Stimulated activated CD8-positive, alpha-beta memory T cell treated with anti-CD3 and anti-CD28 coated beads, Interleukin-7, amount 100 ng/mL, for 24 hours (primary cell): ENCODE results near the gene KRT86.
"Not testable (repeated sequence)": the region's sequence is repeated elsewhere in the genome, so short reads cannot be mapped to it uniquely, and the experiment has no call there.

Source experiments
- DNase-seq: peaks from one replicate; pipeline ENCODE4 v3.0.0-alpha.2; 2020; ENCODE audit warnings: low read depth

The KRT86 gene

DNA sequence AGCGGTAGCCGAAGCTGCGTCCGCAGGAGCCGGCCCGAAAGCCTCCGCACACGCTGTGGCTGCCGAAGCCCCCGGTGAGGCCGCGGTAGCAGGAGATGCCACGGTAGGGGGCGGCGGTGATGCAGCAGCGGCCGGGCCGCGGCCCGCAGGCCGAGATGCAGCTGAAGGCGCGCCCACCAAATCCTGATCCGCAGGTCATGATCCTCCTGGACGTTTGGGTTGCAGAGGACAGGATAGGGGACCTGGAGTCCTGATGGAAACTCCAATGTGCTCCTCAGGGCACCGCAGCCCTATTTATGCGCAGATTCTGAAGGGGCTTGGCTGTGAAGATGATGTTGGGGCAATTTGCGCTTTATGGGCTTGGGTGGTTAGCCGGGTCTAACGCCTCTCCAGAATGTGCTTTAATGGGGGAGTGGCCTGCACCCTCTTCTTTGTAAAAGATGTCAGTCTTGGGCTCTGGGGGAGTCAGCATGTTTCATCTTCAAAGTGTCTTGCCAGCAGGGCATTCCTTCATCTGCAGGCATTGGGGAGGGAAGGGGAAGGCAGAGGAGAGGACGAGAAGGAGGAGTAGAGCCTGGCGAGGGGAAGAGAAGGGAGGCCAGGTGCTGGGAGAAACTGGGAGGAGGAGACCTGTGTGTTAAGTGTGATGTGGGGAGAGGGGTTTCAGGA, 17.0 kb downstream of the KRT86 start, which contains the start of gene KRT81:
KRT81 (minus strand) TSS at position 268 of the 669 bp plus-strand sequence; CDS start at position 199, 69 bp downstream.
- no peak for DNase-seq

DNA sequence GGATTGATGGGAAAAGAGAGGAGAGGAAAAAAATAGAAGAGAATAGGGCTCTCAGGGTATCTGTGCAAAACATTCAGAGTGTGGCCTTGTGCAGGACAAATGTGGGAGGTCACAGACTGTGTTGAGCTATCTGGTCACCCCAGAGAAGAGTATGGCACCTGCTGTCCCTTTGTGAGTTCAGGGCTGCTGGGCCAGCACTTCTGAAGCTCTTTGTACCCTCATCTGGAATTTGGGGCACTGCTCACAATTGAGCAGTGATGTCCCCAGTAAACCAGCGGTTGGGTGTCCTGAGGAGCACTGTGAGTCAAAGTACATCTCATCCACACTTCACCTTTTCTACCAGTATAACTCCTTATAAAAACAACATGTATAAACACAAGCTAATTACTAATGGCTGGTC, 19.5 kb downstream of the KRT86 start:
- no peak for DNase-seq

DNA sequence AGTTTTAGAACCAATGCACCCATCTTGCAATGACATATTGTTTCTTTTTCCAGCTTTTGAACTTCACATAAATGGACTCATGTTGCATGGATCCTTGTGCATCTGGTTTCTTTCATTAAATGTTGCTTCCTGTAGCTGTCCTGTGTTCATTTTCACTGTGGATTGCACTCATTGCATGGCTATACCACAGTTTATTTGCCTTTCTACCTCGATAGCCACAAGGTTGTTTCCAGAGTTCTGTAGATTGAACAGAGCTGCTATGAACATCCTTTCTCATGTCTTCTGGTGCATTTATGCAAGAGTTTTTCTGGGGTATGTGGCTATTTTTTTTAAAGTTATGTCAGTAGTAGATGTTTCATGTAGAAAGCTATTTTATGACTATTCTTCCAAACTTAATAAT, 20.4 kb downstream of the KRT86 start:
- no peak for DNase-seq

DNA sequence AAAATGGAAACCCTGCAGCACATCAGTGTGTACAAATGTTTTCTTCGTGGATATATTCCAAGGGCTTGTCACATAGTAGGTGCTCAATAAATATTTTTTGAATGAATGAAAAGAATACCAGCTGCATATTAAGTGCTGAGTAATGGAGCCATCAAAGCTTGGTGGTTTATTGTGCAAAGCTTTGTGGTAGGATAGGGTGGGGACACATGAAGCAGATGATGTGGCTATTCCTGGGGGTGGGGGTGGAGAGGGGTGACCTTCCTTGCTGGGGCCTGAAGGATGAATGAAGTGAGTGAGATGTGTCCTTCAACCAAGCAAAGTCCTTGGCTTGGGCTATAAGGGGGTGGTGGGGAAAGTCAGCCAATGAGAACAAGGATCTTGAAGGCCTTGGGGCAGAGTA, 21.2 kb downstream of the KRT86 start:
- no peak for DNase-seq

DNA sequence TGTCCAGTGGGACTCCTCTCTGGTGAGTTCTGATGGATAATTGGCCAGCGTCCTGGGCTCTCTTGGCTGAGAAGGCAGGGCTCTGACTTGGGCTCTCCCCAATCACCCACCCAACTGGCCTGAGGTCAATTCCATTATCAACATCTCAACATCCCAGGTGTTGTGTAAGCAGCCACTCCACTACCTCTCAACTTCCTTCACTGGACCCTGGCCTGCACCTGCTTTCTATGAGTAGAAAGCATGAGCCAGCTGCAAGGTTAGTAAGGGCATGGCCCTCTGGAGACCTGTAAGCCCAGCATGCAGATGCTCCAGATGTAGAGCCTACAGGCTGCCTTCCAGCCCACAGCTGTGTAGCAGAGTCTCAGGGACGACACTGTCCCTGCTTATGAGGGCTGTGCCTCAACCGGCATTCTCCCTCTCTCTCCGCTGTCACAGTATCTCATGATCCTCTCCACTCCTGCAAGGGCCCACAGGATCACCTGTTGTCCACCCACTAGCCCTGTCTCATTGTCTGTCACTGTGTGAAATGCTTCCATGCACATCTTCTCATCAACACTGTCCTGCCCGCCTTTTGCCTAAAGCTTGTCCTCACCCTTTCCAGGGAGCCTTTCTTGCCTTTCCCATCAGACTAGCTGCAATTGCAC, 22.2 kb downstream of the KRT86 start:
- DNase-seq: no peak

DNA sequence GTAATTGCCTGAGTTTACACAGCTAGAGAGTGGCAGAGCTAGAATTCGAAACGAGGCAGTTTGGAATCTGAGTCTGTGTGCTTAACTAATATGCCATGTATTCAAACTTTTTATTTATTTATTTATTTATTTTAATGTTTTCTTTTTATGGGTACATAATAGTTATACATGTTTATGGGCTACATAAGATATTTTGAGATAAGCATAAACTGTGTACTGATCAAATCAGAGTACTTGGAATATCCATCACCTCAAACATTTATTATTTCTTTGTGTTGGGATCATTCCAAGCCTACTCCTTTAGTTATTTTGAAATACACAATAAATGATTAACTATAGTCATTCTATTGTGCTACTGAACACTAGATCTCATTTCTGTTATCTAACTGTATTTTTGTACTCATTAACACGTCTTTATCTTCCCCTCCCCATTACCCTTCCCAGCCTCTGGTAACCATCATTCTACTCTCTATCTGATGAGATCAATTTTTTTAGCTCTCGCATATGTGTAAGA, 24.3 kb downstream of the KRT86 start:
- DNase-seq: no peak

DNA sequence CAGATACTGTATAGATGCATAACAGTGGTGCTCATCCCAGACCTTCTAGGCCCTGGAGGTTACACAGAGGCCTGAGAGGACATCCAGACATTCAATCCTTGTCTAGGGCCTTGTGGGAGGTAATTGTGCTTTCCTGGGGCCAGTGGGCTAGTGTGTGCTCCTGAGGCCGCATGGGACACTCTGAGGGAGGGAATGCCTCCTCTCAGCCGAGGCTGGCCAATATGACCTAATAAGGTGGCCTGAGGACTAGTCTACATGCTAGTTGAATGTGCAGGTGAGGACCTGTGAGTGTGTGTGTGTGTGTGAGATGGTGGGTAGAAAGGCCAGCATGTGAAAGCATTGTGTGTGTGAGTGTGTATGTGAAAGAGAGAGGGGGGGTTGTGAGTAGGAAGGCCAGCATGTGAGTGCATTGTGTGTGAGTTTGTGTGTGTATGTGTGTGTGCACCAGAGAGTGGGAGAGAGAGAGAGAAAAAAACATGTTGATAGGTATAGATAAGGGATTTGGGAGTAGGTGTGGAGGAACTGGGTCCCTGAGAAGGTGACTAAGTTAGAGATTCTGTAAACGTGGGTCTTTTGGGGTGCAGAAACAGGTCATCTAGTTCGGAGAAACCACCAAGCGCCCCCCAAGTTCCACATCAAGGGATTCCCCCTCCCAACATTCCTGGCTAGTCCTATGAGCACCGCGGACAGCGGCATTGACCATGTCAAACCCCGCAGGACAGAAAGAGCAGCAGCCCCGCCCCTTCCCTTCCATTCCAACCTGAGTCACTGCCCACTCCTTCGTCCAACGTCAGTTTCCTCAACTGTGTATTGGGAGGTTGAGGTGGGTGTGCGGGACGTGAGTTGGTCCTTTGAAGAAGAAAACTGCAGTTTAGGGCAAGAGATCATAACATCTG, 26.6 kb downstream of the KRT86 start:
- DNase-seq: no peak

DNA sequence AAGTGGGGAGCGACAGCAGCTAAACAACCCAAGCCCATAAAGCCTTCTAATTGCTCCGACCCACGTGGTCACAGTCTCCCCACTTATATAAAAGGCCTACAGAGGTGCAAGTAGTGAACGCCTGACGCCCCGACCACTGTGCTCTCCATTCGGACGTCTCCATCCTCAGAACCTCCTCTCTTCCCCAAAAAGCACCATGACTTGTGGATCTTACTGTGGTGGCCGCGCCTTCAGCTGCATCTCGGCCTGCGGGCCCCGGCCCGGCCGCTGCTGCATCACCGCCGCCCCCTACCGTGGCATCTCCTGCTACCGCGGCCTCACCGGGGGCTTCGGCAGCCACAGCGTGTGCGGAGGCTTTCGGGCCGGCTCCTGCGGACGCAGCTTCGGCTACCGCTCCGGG, 27.3 kb downstream of the KRT86 start:
- not testable (repeated sequence) for DNase-seq

DNA sequence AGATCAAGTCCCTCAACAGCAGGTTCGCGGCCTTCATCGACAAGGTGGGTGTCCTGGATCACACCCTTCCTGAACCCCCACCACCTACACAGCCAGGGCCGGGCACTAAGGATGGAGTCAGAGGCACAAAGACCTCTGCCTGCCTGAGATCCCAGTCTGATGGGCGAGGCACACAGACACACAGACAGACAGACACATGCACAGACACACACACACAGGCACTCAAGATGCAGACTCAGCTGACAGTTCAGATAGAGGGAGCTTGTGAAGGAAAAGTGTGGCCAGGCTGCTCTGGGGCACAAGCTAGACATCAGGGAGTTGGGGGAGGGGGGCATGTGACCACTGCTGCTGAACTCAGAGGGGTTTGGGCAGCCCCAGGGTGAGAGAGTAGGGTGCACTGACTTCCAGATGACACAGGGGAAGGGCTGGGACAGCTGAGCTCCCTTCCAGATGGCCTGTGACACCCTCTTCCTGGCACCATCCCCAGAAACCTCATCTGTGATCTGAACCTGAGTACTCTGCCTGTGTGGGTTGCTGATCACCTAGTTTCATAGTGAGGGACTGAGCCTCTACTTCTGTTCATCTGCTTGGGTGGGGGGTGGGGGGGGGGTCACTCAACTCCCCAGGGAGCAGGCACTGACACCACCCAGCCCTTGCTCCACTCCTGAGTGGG, 27.9 kb downstream of the KRT86 start:
- DNase-seq: not testable (repeated sequence)

DNA sequence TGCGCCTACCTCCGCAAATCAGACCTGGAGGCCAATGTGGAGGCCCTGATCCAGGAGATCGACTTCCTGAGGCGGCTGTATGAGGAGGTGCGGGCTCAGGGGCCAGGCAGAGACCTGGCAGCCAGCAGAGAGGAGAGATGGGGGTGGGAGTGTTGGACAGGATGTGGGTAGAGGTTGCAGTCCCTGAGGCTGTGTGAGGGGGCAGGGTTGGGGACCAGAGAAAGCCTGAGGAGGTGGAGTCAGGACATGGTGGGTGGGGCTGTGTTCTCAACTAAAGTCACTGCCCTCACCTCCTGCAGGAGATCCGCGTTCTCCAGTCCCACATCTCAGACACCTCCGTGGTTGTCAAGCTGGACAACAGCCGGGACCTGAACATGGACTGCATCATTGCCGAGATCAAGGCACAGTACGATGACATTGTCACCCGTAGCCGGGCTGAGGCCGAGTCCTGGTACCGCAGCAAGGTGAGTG, 30.5 kb downstream of the KRT86 start:
- DNase-seq: not testable (repeated sequence)

DNA sequence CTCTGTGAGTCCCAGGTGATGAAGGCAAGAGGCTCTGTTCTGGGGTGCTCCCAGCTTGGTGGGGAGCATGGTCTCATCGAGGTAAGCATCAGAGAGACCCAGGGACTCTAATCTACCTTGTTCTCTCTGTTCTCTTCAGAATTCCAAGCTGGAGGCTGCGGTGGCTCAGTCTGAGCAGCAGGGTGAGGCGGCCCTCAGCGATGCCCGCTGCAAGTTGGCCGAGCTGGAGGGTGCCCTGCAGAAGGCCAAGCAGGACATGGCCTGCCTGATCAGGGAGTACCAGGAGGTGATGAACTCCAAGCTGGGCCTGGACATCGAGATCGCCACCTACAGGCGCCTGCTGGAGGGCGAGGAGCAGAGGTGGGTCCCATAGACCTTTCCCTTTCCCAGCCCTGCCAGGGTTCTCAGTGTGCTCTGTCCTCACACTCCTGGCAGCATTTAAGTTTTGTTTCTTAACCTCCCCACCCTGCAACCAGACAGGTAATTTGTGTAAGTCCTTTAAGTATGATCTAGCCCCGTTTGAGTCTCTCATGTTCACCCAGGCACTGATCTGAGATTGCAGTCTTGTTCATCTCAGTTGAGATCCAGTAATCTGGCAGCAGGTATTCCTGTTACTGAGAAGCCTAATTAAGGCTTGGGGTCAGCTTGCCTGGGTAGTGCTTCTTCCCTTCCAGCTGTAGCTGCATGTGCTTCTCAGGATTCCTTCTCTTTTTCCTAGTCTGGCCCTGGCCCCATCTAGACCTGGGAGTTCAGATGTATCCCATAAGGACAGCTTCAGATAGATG, 31.7 kb downstream of the KRT86 start:
- DNase-seq: no peak

DNA sequence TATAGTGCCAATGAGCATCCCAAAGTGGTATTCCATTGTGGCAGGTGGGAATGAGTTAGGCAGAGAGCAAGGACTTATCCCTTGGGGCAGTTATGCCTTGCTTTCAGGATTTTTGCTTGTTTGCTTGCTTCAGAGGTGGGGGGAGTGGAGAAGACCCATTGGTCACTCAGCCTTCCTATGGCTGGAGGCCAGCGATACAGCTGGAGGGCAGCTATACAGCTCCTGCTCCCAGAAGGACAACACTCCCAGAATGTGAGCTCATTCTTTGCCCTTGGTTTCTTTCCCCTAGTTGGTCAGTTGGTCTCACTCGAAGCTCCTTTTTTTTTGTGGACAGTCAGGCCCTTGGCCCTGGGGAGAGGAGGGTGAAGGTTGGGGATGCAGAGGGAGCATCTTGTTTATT, 32.3 kb downstream of the KRT86 start:
- no peak for DNase-seq

DNA sequence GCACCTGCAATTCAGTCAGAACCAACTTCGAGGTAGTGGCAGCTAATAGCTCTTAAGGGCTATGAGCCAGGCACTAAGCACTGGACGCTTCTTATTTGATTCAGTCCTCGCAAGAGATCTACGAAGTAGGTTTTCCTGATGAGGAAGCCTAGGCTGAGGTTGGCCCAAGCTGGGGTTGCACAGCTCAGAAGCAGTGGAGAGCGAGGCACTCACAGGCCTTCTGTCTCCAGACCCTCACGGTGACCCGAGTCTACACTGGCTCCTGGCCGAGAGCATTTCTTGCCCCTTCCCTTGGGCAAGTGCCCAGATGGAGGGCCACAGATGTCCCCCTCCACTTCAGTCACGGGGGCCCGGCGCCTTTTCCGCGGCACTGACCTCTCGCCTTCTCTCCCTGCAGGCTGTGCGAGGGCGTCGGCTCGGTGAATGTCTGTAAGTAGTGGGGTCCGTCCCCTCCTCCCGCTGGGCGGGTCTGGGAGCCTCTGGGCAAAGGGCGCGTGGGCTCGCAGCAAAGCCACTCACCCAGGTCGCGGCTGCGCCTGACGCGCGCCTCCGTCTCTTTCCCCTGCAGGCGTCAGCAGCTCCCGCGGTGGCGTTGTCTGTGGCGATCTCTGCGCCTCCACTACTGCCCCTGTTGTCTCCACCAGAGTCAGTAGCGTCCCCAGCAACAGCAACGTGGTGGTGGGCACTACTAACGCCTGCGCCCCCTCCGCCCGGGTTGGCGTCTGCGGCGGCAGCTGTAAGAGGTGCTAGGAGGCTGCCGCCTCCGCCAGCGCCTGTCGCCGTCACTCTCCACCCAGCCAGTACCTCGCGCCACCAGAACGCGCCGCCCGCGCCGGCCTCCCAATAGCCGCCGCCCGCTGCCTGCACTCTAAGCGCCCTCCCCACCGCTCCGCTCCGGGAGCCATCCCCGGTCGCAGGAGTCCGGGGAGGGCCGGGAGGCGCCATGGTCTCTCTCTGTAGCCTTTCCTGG, 33.7 kb downstream of the KRT86 start:
- no peak for DNase-seq

DNA sequence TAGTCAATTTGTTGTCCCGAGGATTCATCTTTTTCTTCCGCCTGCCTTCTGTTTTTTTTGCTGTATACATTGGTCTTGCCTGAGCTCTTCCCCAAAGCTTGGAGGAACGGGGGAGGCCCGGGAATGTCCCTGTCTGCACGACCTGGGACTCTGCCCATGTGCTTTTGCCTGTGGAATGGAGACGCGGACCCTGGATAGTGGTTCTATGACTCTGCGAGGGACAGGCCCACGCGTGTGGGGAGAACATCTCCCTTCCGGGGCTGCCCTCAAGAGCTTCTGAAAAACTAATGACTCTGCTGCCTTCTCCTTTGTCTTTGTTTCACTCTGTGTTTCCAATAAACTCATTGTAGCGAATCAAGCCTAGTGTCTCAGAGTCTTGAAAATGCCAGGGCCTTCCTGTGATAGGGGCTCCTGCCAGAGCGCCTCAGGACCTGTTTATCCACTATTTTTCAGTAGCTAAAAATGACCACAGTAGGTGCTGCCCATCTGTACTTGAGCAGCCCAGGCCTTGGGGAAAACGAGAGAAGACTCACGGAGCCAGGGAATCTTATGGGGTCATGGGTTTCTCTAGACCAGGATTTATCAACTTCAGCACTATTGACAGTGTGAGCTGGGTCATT, 34.5 kb downstream of the KRT86 start:
- no peak for DNase-seq

DNA sequence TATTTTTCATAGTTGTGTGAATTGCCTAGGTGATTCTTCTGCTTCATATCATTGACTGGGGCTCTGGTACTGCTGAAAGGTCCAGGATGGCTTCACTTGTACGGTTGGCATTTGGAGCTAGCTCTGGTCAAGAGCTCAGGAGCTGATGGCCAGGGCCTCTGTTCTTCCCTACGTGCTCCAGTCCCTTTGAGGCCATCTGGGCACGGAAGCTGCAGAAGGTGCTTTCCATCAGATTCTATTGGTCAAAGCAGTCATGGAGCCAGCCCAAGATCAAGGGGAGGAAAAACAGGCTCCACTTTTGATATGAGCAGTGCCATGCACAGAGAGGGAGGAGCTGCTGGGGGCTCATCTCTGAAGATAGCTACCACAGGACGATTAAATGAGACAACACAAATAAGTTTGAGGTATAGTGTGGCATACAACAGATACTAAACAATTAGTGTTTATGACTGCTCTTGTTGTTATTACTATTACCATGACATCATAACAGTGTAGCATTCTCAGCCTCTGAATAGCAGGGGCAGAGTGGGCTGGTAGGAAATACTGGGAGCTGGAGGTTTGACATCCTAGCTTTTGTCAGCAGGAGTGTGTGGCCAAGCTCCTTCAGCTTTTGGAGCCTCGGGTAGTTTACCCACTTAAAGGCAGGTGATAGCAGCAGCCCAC, 36.3 kb downstream of the KRT86 start:
- no peak for DNase-seq

DNA sequence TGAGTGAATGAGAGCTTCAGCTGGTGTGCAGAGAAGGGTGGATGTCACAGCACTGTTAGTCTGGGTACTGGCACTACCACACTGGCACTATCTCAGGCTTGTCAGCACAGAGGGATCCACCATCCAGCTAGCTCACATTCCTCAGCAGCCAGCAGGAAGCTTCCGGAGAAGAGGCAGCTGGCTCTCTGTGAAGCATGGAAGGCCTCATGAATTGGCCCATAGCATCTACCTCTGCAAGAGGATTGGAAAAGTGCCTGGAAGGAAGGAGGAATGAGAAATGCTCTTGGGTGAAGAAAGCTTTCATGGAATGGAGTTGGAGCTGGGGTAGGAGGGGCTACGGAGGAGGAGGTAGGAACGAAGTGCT, 36.8 kb downstream of the KRT86 start:
- no peak for DNase-seq

DNA sequence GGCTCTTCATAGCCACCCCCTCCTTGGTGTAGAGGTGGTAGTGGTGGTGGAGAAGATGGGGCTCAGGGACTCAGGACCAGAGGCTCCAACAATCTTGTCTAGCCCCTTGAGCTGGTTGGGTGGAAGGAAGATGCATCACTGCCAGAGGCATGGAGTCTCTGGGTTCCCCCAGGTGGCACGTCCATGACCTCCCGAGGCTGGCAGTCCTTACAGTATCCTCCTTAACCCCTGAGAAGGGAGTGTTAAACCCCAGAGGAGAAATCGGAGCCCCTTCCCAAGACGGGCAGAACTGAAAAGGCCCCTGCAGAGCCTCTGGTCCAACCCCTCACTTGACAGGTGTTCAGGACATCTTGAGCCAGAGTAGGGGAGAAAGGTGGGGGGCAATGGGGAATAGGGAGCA, 37.6 kb downstream of the KRT86 start:
- no peak for DNase-seq

DNA sequence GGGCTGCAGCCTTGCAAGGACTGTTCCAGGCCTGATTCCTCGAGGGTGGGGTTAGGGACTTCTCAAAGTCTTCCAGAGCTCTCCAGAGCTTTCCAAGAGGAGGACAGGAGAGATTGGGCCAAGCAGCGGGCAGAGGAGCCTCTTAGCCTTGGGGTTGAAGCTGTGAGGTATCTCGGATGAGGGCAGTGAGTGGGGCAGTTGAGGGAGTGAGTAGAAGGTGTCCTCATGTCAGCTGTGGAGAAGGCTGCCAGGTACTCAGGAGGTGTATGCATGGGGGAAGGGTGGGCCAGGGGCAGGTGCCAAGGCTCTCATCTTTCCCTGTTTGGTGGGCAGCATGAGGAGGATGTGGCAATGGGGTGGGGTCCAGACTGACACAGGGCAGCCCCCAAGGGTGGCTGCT, 39.0 kb downstream of the KRT86 start:
- no peak for DNase-seq

DNA sequence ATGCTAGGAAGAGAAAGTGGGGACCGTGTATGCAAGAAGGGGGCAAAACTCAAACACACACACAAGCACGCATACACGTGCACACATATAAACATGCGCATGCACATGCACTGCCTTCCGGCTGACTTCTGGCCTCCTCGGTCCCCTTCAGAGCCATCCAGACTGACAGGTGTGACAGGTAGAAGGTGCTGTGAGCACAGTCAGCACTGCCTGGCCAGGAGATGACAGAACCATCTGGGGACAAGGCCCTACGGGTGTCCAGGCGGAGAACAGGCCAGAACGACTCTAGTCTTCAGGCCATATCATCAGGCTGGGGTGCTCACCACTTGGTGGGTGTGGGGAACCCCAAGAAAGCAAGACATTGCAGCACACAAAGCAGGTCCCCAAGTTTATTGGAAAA, 39.5 kb downstream of the KRT86 start:
- DNase-seq: no peak
